Measurements from ENCODE around the gene PLXNB3. TPM values are rescaled to one million over a fixed set of nuclear protein-coding genes. Genes with fewer than 3 reads are reported as not detected.

Gene PLXNB3
- total RNA-seq, 1 donor from 2014 or later = 37.6 TPM

DNA sequence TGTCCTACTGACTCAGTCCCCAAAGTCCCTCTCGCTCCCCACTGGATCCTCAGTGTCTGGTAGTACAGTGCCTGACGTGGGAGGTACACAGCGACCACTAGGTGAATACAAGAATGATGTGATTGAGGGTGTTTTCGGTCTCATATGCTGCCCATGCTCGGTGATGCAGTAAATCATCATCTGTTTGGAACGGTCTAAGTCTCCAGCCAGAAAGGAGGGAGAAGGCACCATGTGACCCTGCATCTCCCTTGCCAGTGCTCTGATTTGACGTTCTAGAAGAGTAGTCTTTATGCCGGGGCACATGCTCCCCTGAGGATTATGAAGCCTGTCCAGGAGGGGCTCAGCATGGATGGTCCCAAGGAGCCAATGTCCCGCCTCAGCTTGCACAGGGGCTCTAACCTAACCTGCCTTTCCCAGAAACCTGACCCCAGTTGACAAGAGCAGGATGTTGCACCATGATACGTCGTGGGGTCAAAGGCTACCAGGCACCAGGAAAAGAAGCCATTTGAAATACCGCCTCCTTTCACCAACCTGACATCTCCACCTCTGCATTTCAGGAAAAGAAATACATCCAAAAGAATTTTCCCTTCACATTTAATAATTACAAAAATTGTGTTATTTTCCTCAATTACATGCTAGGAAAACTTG lies 13.8 kb upstream of the PLXNB3 start:
- DNase-seq (ENCODE audit: extremely low read depth, low read depth, low spot score) = no peak

DNA sequence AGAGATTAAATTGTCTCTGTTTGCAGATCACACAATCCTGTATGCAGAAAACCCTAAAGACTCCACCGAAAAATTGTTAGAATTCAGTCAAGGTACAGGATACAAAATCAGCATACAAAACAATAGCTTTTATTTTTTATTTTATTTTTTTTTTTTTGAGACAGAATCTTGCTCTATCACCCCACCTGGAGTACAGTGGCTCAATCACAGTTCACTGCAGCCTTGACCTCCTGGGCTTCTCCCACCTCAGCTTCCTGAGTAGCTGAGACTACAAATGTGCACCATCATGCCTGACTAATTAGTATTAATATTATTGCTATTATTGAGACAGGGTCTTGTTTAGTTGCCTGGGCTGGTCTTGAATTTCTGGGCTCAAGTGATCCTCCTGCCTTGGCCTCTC lies 8.9 kb upstream of the PLXNB3 start:
- no peak for DNase-seq (ENCODE audit: extremely low read depth, low read depth, low spot score)

DNA sequence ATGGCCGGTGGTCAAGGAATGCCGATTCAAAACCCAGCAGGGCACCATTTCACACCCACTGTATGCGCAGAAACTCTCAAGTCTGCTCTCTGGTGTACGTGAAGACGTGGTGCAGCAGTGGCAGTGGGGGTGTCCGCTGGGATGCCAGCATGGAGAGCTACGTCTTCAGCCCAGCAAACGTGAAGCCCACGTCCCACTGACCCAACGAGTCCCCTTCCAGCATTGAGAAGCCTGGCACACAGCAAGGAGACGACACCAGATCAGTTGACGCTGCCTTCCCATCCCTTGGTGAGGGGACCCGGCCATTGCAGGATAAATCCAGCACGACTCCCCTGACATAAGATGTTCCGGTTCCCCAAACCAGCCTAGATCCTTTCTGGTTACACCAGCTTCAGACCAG lies 2.2 kb upstream of the PLXNB3 start:
- DNase-seq (ENCODE audit: extremely low read depth, low read depth, low spot score) = no peak

DNA sequence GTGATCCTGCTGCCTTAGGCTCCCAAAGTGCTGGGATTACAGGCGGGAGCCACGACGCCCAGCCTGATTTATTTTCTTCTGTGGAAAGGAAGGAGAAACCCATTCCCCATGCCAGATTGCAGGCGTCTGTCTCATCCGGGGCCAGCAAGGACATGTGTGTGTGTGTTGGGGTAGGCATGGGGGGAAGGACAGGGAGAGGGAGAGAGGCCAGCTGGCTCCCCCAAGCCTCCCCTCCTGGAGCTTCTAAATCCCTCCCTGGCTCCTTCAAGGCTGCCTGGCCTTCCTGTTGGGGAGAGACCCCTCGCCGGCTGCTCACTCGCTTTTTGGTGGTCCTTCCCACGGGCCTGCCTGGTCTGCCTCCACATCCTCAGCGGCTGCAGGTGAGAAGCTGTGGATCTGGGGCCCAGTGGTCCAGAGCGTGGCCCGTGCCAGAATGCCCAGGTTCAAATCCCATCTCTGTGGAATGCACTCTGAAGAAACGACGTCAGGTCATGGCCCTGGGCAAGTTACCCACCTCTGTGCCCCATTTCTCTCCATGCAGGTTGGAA lies 1.3 kb upstream of the PLXNB3 start:
- DNase-seq (ENCODE audit: extremely low read depth, low read depth, low spot score) = no peak

DNA sequence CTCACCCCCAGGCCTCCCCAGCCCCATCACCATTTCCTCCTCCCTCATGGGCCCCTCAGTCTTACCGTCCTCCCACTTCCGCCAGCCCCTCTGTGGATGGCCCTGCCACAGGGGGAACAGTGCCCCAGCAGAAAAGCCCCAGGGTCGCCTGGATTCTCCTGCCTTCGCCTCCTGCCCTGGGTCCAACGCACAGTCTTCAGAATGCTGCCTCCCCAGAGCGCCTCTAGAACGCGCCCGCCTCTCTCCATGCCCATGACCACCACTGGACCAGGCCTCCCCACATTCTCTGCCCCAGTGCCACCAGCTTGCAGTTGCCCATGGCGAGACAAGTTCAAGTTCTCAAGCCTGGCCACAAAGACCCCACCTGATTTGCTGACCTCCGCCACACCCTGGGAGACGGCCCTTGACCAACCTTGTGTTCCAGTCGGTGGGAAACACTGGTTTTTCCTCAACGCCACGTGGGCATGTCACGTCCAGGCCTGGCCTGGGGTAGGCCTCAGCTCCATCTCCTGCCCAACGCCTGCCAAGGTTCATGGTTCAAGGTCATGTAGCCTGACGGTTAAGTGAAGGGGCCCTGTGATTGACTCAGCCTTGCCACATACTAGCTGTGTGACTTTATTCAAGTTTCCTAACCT lies 634 bp upstream of the PLXNB3 start:
- DNase-seq (ENCODE audit: extremely low read depth, low read depth, low spot score) = no peak

DNA sequence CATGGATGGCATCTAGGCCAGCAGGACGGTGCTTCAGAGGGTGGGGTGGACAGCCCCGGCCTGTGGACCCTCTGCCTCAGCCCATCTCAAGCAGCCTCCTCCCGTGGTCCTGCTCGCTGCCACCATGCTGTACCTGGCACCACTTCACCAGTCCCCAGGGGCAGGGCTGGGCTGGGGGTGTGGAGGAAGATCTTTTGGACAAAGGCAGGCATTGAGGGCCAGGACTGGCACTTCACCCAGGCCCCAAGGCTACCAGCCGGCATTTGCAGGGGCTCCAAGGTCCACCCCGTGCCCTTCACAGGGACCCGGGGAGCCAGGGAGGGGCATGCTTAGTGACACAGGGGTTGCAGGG lies 713 bp downstream of the PLXNB3 start:
- no peak for DNase-seq (ENCODE audit: extremely low read depth, low read depth, low spot score)

DNA sequence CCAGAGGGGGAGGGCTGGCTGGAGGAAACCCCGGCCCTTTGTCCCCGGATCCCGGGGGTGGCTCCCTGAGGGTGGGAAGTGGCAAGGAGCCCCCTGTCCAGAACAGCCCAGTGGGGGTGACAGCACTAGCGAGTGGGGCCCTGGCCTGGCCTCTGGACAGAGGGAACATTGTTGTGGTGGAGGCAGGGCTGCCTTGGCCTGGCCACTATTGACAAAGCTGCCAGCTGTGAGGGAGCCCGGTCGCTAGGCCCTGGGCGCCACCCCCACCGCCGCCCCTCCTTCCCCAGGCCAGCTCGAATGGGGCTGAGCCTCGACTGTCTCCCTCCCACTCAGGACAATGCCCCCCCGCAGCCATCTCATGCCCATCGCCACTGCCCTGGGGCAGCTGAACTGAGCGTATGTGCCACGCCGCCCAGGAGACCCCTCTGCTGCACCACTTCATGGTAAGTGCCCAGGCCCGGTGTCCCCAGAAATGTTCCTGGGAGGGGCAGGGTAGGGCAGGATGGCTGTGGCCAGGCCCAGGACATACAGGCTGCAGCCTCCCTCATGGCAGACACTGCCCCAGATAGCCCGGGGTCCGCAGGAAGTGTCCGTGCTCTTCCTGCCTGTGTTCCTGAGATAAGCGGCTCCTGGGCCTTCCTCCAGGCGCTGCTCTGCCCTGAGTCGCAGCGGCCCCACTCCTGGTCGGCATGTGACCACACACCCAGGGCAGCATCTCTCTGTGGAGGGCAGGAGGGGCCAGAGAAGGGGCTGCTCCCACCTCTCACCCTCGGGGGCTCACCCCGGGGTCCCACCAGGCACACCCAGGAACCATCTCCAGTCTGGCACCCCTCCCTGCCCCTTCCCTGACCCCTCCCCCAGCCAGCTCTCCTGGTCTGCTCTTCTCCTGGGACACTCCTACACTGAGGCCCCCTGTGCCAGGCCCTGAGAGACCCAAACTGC lies 1.4 kb downstream of the PLXNB3 start:
- no peak for DNase-seq (ENCODE audit: extremely low read depth, low read depth, low spot score)

DNA sequence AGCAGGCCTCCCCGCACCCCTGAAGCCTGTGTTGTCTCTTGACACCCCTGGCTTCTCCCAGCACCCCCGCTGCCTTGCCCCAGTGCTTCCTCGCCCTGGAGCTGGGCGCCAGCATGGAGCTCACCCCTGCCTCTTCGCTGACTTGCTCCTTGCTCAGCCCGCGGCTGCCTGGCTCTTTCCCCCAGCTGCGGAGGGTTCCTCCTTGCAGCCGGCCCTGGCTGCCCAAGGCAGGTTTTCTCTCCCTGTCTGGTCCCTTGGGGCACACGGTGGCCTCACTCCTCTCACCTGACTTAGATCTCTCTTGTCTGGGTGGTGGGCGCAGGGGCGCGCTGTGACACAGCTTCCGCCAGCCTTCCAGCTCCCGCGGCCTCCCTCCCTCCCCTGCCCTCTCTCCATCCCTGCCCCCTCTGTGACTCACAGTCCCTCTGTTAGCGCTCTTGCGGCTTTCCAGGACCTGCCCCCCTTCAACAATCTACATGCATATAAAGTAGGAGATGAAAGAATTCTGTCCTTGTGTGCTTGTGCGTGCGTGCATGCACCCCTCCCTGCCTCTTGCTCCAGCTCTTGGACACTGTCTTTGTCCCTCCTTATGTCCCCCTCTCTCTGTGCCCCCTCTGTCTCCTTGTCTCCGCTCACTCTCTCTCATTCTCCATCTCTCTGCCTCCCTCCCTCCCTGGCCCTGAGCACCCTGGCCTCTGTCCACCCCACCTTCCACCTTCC lies 2.2 kb downstream of the PLXNB3 start:
- no peak for DNase-seq (ENCODE audit: extremely low read depth, low read depth, low spot score)

DNA sequence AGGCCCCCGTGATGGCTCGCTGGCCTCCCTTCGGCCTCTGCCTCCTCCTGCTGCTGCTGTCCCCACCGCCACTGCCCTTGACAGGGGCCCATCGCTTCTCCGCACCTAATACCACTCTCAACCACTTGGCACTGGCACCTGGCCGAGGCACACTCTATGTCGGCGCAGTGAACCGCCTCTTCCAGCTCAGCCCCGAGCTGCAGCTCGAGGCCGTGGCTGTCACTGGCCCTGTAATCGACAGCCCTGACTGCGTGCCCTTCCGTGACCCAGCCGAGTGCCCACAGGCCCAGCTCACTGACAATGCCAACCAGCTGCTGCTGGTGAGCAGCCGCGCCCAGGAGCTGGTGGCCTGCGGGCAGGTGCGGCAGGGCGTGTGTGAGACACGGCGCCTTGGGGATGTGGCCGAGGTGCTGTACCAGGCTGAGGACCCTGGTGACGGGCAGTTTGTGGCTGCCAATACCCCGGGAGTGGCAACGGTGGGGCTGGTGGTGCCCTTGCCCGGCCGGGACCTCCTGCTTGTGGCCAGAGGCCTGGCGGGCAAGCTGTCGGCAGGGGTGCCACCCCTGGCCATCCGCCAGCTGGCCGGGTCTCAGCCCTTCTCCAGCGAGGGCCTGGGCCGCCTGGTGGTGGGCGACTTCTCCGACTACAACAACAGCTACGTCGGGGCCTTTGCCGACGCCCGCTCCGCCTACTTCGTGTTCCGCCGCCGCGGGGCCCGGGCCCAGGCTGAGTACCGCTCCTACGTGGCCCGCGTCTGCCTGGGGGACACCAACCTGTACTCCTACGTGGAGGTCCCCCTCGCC lies 3.0 kb downstream of the PLXNB3 start:
- DNase-seq (ENCODE audit: extremely low read depth, low read depth, low spot score) = no peak

DNA sequence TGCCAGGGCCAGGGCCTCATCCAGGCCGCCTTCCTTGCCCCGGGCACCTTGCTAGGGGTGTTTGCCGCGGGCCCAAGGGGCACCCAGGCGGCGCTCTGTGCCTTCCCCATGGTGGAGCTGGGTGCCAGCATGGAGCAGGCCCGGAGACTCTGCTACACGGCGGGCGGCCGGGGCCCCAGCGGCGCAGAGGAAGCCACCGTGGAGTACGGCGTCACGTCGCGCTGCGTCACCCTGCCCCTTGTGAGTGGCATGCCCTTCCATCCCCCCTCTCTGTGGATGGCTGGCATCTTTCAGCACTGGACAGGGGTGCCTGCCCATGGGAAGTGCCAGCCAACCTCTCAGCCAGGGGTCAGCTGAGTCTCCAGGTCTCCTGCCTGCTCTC lies 3.6 kb downstream of the PLXNB3 start:
- DNase-seq (ENCODE audit: extremely low read depth, low read depth, low spot score) = no peak

DNA sequence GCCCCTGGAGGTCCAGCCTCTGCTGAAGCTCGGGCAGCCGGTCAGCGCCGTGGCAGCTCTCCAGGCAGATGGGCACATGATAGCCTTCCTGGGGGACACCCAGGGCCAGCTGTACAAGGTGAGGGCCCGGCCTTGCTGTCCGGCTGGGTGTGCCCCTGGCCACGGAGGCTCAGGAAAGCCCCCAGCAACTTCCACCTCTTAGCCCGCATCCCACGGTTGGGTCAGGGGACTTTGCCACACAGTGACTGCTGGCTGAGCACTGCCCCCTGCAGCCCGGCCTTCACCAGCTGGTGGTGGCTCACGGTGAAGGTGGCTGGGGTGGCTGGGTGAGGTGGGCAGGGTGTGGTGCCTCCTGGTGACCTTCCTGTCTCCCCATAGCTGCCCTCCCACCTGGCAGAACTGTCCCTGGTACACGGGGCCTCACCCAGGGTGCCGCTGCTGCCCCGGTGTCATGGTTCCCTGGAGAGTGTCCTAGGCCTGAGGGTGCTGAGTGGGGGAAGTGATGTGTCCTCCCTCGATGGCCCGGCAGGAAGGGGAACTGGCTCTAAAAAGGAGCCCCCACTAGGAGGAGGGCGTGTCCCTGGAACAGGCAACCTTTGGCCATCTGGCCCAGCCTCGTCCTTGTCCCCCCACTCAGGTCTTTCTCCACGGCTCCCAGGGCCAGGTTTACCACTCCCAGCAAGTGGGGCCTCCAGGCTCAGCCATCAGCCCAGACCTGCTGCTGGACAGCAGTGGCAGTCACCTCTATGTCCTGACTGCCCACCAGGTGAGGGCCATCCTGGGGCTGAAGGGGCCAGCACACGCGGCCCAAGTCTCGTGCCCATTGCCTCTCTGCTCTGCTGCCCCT lies 4.5 kb downstream of the PLXNB3 start:
- DNase-seq (ENCODE audit: extremely low read depth, low read depth, low spot score) = no peak

DNA sequence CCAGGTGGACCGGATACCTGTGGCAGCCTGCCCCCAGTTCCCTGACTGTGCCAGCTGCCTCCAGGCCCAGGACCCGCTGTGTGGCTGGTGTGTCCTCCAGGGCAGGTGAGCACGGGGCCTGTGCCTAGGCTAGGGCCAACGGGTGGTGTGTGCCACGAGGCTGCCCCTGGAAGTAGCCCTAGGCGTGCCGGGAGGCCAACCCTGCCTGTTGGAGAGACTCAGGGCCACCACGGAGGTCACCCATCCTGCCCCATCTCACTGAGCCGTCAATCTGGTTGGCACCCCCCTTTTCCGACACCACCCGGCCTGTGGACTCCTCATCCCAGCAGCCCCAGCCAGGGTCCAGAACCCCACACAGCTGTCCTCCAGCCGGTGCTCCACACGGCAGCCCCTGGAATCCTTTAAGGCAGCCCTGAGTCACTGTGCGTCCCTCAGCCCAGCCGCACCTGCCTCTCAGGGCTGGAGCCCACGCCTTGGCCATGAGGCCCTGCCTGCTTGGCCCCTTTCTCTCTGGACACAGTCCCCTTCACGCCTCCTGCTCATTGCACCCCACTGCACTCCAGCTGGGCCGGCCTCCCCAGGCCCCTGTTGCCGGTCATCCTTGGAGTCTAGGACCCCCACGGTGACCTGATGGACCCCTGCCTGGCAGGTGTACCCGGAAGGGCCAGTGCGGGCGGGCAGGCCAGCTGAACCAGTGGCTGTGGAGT lies 5.3 kb downstream of the PLXNB3 start:
- no peak for DNase-seq (ENCODE audit: extremely low read depth, low read depth, low spot score)

DNA sequence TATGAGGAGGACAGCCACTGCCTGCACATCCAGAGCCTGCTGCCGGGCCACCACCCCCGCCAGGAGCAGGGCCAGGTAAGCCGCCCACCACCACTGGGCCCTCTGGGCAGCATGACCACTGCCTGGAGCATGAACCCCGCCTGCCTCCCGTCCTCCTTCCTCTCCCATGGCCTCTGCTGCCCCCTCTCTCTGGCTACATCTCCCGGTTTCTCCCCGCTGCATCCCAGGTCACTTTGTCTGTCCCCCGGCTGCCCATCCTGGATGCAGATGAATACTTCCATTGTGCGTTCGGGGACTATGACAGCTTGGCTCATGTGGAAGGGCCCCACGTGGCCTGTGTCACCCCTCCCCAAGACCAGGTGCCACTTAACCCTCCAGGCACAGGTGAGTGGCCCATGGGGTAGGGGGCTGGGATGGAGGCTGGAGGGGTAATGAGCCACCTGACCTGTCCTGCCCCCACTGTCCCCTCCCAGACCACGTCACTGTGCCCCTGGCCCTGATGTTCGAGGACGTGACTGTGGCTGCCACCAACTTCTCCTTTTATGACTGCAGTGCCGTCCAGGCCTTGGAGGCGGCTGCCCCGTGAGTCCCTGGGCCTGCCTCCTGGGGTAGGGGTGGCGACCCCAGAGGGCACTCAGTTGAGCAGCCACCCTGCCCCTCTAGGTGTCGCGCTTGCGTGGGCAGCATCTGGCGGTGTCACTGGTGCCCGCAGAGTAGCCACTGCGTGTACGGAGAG lies 6.0 kb downstream of the PLXNB3 start:
- no peak for DNase-seq (ENCODE audit: extremely low read depth, low read depth, low spot score)

DNA sequence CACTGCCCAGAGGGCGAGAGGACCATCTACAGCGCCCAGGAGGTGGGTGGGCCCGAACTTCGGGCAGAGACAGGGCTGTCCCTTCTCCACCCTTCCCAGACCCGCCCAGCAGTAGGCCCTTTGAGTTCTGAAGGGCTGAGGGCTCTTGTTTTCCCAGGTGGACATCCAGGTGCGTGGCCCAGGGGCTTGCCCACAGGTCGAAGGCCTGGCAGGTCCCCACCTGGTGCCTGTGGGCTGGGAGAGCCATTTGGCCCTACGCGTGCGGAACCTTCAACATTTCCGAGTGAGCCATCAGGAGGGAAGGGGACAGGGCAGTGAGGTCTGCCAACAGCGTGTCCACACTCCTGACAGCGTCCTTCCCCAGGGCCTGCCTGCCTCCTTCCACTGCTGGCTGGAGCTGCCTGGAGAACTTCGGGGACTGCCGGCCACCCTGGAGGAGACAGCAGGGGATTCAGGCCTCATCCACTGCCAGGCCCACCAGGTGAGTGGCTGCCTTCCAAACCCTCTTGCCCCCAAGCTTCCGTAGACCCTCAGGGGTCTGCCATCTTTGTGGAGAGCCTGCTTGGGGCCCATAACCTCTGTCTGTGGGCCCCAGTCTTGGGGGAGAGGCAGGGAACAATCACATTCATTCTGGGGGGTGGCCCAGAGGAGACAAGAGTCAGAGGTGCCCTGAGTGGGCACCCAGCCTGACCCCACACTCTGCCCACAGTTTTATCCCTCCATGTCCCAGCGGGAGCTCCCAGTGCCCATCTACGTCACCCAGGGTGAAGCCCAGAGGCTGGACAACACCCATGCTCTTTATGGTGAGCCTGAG lies 6.8 kb downstream of the PLXNB3 start:
- no peak for DNase-seq (ENCODE audit: extremely low read depth, low read depth, low spot score)

DNA sequence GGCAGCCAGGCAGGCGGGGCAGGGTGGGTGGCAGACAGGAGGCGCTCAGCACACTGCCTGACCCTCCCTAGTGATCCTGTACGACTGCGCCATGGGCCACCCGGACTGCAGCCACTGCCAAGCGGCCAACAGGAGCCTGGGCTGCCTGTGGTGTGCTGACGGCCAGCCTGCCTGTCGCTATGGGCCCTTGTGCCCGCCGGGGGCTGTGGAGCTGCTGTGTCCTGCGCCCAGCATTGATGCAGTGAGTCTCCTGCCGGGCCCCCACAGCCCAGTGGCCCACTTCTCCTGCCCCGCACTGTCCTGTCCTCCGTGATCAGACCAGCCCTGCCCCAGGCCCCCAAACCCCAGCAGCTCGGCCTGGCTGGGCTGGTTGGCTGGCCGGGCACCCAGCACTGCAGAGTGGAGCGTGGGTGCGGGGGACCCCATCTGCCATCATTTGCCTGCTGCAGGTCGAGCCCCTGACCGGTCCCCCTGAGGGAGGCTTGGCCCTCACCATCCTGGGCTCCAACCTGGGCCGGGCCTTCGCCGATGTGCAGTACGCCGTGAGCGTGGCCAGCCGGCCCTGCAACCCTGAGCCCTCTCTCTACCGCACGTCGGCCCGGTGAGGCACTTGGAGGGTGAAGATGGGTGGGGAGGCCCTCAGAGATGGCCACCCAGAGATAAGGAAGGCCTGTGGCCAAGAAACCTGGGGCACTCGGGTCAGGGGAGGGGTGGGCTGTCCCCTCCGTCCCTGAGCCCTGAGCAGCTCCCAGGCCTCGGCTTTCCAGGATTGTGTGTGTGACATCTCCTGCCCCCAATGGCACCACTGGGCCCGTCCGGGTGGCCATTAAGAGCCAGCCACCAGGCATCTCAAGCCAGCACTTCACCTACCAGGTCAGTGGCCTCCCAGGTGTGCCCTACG lies 7.6 kb downstream of the PLXNB3 start:
- DNase-seq (ENCODE audit: extremely low read depth, low read depth, low spot score) = no peak

Measured in glomerular endothelial cell (primary cell).